Progenitor cell of endocrine pancreas (in vitro differentiated cells): ENCODE data around the gene PARP6. TPM values are rescaled to one million over a fixed set of nuclear protein-coding genes. Genes with fewer than 3 reads are reported as not detected.

Experiments
- DNase-seq: peaks from one replicate; pipeline ENCODE4 v3.0.0; 2021; ENCODE audit warnings: low spot score; ENCODE audit not compliant: unreplicated experiment
- H3K27ac Mint-ChIP-seq: 2 replicates; pipeline ENCODE4 v1.8.0; 2021; ENCODE audit warnings: mild to moderate bottlenecking, moderate library complexity, mixed read lengths
- H3K27me3 Mint-ChIP-seq: 2 replicates; pipeline ENCODE4 v1.8.0; 2021; ENCODE audit warnings: mixed read lengths
- H3K36me3 Mint-ChIP-seq: 2 replicates; pipeline ENCODE4 v1.8.0; 2022; ENCODE audit warnings: mixed read lengths; ENCODE audit not compliant: insufficient read depth
- H3K4me1 Mint-ChIP-seq: 2 replicates; pipeline ENCODE4 v1.8.0; 2021; ENCODE audit warnings: low read depth, mixed read lengths
- H3K4me3 Mint-ChIP-seq: 2 replicates; pipeline ENCODE4 v1.8.0; 2021; ENCODE audit warnings: low read depth, mild to moderate bottlenecking, moderate library complexity, mixed read lengths
- H3K9me3 Mint-ChIP-seq: 2 replicates; pipeline ENCODE4 v1.8.0; 2021; ENCODE audit warnings: low read depth, mixed read lengths
- CTCF ChIP-seq: fragments of 200-600 bp; sonication (generic); IDR thresholded peaks from one replicate; pipeline ENCODE4 v1.5.0; 2021; ENCODE audit warnings: antibody characterized with exemption, mild to moderate bottlenecking; ENCODE audit not compliant: unreplicated experiment
- total RNA-seq: library from RNA; stranded (reverse); gene quantifications from 2 replicates; pipeline ENCODE4 v1.2.1, GENCODE V29; 2021

The PARP6 gene
- total RNA-seq, 1 donor from 2014 or later: 134 TPM

GRCh38 chr15:72315706-72316370 lies 43.5 kb upstream of the PARP6 start:
- DNase-seq: no peak
- no peaks in the 10 kb centered on the region for H3K9me3 Mint-ChIP-seq
- no peaks in the 10 kb centered on the region for H3K36me3 Mint-ChIP-seq
- no peak for TF ChIP-seq CTCF
- H3K4me3 Mint-ChIP-seq: no peak overlapping the region
- no peak overlapping the region for H3K27ac Mint-ChIP-seq
- H3K4me1 Mint-ChIP-seq: peaks cover 3% of the 10 kb centered on the region
- peaks cover 45% of the 10 kb centered on the region for H3K27me3 Mint-ChIP-seq

GRCh38 chr15:72313881-72314280 lies 41.5 kb upstream of the PARP6 start:
- no peak for DNase-seq
- Mint-ChIP-seq H3K9me3 (no peaks in the 10 kb centered on the region), H3K4me1 (no peaks in the 10 kb centered on the region), H3K4me3 (no peak overlapping the region), H3K27ac (no peak overlapping the region), H3K36me3 (no peaks in the 10 kb centered on the region), H3K27me3 (peaks cover 52% of the 10 kb centered on the region)
- TF ChIP-seq CTCF: no peak

- Mint-ChIP-seq H3K36me3 (no peaks in the 10 kb centered on the region), H3K4me1 (no peaks in the 10 kb centered on the region), H3K27me3 (peaks cover 48% of the 10 kb centered on the region), H3K4me3 (no peak overlapping the region), H3K9me3 (no peaks in the 10 kb centered on the region), H3K27ac (no peak overlapping the region)
- TF ChIP-seq CTCF: no peak
- DNase-seq: no peak
Observed at GRCh38 chr15:72313448-72313840, 41.1 kb upstream of the PARP6 start.

- no peaks in the 10 kb centered on the region for H3K9me3 Mint-ChIP-seq
- TF ChIP-seq CTCF: peak; percentile 80
- H3K27ac Mint-ChIP-seq: no peak overlapping the region
- no peaks in the 10 kb centered on the region for H3K36me3 Mint-ChIP-seq
- peak; percentile 52 for DNase-seq
- peaks cover 44% of the 10 kb centered on the region for H3K27me3 Mint-ChIP-seq
- no peaks in the 10 kb centered on the region for H3K4me1 Mint-ChIP-seq
- no peak overlapping the region for H3K4me3 Mint-ChIP-seq
Observed at GRCh38 chr15:72312605-72313447, 40.5 kb upstream of the PARP6 start.

- DNase-seq: no peak
- H3K27me3 Mint-ChIP-seq: peaks cover 36% of the 10 kb centered on the region
- no peaks in the 10 kb centered on the region for H3K4me1 Mint-ChIP-seq
- no peak for TF ChIP-seq CTCF
- H3K9me3 Mint-ChIP-seq: no peaks in the 10 kb centered on the region
- H3K36me3 Mint-ChIP-seq: no peaks in the 10 kb centered on the region
- H3K4me3 Mint-ChIP-seq: no peak overlapping the region
- H3K27ac Mint-ChIP-seq: no peak overlapping the region
Observed at GRCh38 chr15:72307026-72307425, 34.7 kb upstream of the PARP6 start.
